DMS53 treated with DMSO at 0.1 percent for 48 hours (cell line): ENCODE results near the gene SYT15.
A peak's percentile ranks its signal among the peaks of the same experiment; 100 is the strongest.
"Not testable (repeated sequence)": the region's sequence is repeated elsewhere in the genome, so short reads cannot be mapped to it uniquely, and the experiment has no call there.

Source experiments
- DNase-seq: peaks from one replicate; lab custom pipeline; 2025; ENCODE audit not compliant: unreplicated experiment; lab: John Stamatoyannopoulos, UW

Gene SYT15

GRCh38 chr10:46556515-46557318, 22.2 kb upstream of the SYT15 start, which contains the start of gene GPRIN2:
GPRIN2 (minus strand) TSS chr10:46556658; CDS start chr10:46550736, 5,922 bp downstream.
- peak; percentile 50 for DNase-seq

- no peak for DNase-seq
Observed at GRCh38 chr10:46557319-46558121, 21.4 kb upstream of the SYT15 start.

- DNase-seq, result peak; percentile 51
Observed at GRCh38 chr10:46558122-46558391, 20.9 kb upstream of the SYT15 start.

GRCh38 chr10:46558392-46559185, 20.3 kb upstream of the SYT15 start:
- DNase-seq, result peak; percentile 97

- no peak for DNase-seq
Observed at GRCh38 chr10:46559231-46559671, 19.7 kb upstream of the SYT15 start.

GRCh38 chr10:46560381-46560780, 18.5 kb upstream of the SYT15 start:
- DNase-seq, result no peak

- no peak for DNase-seq
Observed at GRCh38 chr10:46560952-46561351, 18.0 kb upstream of the SYT15 start.

- peak; percentile 72 for DNase-seq
Observed at GRCh38 chr10:46565591-46566332, 13.2 kb upstream of the SYT15 start.

GRCh38 chr10:46567151-46567550, 11.8 kb upstream of the SYT15 start:
- not testable (repeated sequence) for DNase-seq

- DNase-seq, result not testable (repeated sequence)
Observed at GRCh38 chr10:46570655-46571054, 8.3 kb upstream of the SYT15 start.

- DNase-seq, result not testable (repeated sequence)
Observed at GRCh38 chr10:46572765-46573164, 6.2 kb upstream of the SYT15 start.

GRCh38 chr10:46573314-46573713, 5.6 kb upstream of the SYT15 start:
- DNase-seq, result not testable (repeated sequence)

- DNase-seq, result not testable (repeated sequence)
Observed at GRCh38 chr10:46573884-46574283, 5.0 kb upstream of the SYT15 start.

GRCh38 chr10:46577624-46578473, 1.1 kb upstream of the SYT15 start:
- not testable (repeated sequence) for DNase-seq

- DNase-seq, result not testable (repeated sequence)
Observed at GRCh38 chr10:46579378-46579777, 450 bp downstream of the SYT15 start.

GRCh38 chr10:46581997-46582396, 3.1 kb downstream of the SYT15 start:
- DNase-seq, result not testable (repeated sequence)

- DNase-seq, result not testable (repeated sequence)
Observed at GRCh38 chr10:46582568-46582967, 3.6 kb downstream of the SYT15 start.

GRCh38 chr10:46584196-46584595, 5.3 kb downstream of the SYT15 start:
- DNase-seq, result not testable (repeated sequence)

- not testable (repeated sequence) for DNase-seq
Observed at GRCh38 chr10:46585246-46585645, 6.3 kb downstream of the SYT15 start.

- DNase-seq, result not testable (repeated sequence)
Observed at GRCh38 chr10:46587546-46587945, 8.6 kb downstream of the SYT15 start.
